Stimulated activated CD8-positive, alpha-beta memory T cell treated with anti-CD3 and anti-CD28 coated beads, Interleukin-7, amount 100 ng/mL, for 1 hour (primary cell): ENCODE data around the gene SFXN5.
"Not testable (repeated sequence)": the region's sequence is repeated elsewhere in the genome, so short reads cannot be mapped to it uniquely, and the experiment has no call there.

Source experiments
- DNase-seq, 2 donors: peaks; one replicate each; pipeline ENCODE4 v3.0.0-alpha.2; 2020; ENCODE audit warnings: low read depth in 2 of 2

SFXN5 gene

GRCh38 chr2:72907369-72907768 is 164.1 kb downstream of the SFXN5 start:
- not testable (repeated sequence) for DNase-seq

DNA sequence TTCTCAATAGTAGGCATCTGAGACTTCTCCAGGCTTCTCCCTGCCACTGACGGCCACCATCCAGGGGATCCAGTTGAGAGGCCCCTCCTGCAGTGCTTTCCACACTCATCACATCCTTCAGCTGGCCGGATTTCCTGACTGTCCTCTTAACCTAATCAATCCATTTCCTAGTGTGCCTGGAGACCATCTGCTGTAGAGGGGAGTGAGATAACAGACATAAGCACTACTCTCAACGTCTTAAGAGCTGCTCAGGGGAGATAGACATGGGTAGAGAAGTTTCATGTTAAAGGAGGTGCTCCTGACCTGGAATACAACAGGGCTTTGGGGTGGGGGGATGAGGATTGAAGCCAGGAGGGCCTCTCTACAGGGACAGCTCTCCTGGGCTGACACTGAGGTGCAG is 170.1 kb downstream of the SFXN5 start:
- DNase-seq = no peak

- no peak for DNase-seq
Measured at GRCh38 chr2:72900191-72900825, 171.2 kb downstream of the SFXN5 start.

DNA sequence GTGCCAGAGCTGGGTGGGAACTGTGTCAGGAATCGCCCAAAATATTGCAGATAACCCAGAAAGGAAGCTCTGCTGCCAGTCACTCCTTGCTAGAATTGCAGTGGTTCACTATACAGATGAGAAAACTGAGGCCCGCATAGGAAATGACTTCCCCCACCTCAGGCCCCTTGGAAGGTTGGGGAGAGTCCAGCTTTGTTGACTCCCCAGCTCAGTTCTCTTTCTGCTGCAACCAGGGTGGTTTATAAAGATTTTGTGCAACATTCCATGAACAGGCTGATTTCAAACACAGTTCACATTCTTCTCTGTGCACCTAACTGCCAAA is 173.0 kb downstream of the SFXN5 start:
- no peak for DNase-seq

GRCh38 chr2:72897785-72898584 is 173.5 kb downstream of the SFXN5 start:
- no peak for DNase-seq

DNA sequence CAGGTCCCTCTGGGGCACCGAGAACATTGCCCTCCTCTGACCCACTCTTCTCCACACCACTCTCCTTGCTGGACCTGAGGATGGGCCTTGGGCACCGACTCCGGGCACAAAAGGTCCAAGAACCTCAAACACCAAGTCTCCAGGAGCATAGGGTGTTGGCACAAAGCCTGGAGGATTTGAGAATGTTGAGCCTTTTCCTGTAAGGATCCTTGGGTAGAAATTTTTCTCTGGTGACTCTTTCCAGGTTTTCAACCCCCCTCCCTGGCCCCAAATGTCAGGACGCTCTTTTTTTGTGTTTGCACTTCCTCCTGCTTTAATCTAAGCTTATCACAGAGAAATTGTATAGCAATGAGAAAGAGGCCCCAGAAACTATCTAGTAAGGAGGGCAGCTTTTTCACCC is 175.1 kb downstream of the SFXN5 start:
- no peak for DNase-seq

DNA sequence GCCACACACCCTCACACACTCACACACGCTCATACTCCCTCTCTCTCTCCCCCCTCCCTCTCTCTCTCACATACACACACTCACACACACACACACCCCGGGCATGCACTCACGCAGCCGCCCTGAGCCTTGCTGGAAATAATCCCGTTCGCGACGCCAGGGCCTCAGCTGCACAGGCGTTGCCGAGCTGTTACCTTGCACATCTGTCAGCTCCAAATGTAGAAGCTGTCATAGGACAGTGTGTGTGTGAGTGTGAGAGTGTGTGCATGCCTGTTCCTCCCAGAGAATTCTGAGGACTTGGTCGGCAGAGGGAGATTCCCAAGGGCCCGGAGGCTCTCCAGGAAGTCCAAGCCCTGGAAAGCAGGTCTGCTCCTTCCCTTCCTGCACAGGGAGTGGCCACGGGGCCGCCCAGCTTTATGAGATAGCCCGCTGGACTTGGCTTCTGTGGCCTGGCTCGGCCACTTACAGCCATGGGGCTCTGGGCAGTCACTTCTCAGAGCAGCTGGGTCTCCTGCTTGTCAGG is 175.7 kb downstream of the SFXN5 start:
- DNase-seq = no peak

GRCh38 chr2:72895154-72895553 is 176.4 kb downstream of the SFXN5 start:
- DNase-seq = no peak

- DNase-seq = no peak
Measured at GRCh38 chr2:72894514-72894913, 177.0 kb downstream of the SFXN5 start.

- DNase-seq = no peak
Measured at GRCh38 chr2:72893594-72894319, 177.8 kb downstream of the SFXN5 start.

DNA sequence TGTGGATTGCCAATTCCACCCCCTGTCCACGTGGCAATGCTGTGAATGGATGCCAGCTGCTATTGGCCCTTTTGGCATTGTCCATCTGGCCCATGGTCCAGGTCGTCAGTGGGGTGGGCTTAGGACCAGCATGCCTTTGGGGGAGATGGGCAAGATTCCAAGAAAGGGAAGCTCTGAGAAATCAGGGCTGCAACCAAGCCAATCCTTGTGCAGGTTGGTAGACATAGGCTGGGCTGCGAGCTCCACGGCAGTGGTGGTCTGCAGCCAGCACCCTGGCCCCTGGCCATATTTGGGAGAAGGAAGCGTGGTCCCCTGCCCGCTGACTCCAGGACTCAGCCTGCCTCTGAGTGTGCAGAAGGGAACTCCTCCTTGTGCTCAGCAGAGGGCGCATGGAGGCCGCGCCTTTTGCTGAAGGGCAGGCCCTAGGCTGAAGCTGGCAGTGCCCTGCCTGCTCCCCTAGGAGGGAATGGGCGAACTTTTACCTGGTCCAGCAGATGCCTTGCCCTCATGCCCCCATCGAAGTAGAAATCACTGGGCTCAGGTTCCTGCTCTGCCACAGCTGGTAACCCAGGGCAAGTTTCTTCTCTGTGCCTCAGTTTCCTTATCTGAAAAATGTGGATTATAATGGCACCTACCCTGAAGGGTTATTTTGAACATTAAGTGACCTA is 178.9 kb downstream of the SFXN5 start:
- no peak for DNase-seq
